GM23338 (cell line): ENCODE results near the gene GOLGA8B.

ENCODE experiments used
- CREB1 ChIP-seq: fragments of 250-450 bp; sonication (Bioruptor Pico); IDR thresholded peaks from 2 replicates; pipeline ENCODE4 v1.5.0; 2020; ENCODE audit warnings: low read depth, mild to moderate bottlenecking, moderate library complexity
- CTCF ChIP-seq, 2 experiments: fragments of 200-600 bp in 1 of 2; sonication (generic) in 1 of 2; conservative IDR thresholded peaks; 2 replicates each; pipeline versions ENCODE4 v1.5.1 to v1.6.1; 2016 to 2017; ENCODE audit warnings: antibody characterized with exemption in 2 of 2, low read depth in 2 of 2, mild to moderate bottlenecking in 2 of 2, moderate library complexity in 1 of 2
- ETS1 ChIP-seq: IDR thresholded peaks from 2 replicates; pipeline ENCODE4 v1.6.1; 2016; ENCODE audit warnings: antibody characterized with exemption
- EZH2 ChIP-seq: fragments of 200-600 bp; sonication (generic); IDR thresholded peaks from one replicate; pipeline ENCODE4 v1.8.0; 2017; ENCODE audit warnings: antibody characterized with exemption, mild to moderate bottlenecking, low read depth; ENCODE audit not compliant: unreplicated experiment
- EZH2phosphoT487 ChIP-seq: fragments of 200-600 bp; sonication (generic); IDR thresholded peaks from one replicate; pipeline ENCODE4 v1.8.1; 2018; ENCODE audit warnings: antibody characterized with exemption; ENCODE audit not compliant: unreplicated experiment
- JUNB ChIP-seq: IDR thresholded peaks from one replicate; pipeline ENCODE4 v1.6.1; 2016; ENCODE audit warnings: antibody characterized with exemption; ENCODE audit not compliant: unreplicated experiment
- NANOG ChIP-seq: IDR thresholded peaks from 2 replicates; pipeline ENCODE4 v1.6.1; 2016; ENCODE audit warnings: antibody characterized with exemption, borderline replicate concordance
- POLR2AphosphoS5 ChIP-seq: IDR thresholded peaks from 2 replicates; pipeline ENCODE4 v1.6.1; 2016; ENCODE audit warnings: antibody characterized with exemption, low read depth
- REST ChIP-seq: IDR thresholded peaks from one replicate; pipeline ENCODE4 v1.6.1; 2018; ENCODE audit warnings: antibody characterized with exemption; ENCODE audit not compliant: unreplicated experiment
- STAT1 ChIP-seq: IDR thresholded peaks from one replicate; pipeline ENCODE4 v1.6.1; 2016; ENCODE audit warnings: antibody characterized with exemption; ENCODE audit not compliant: unreplicated experiment
- ZNF114 ChIP-seq: fragments of 250-450 bp; sonication (Bioruptor Pico); IDR thresholded peaks from 2 replicates; pipeline ENCODE4 v1.5.0; 2020; ENCODE audit warnings: mild to moderate bottlenecking, moderate library complexity
- ZNF331 ChIP-seq: fragments of 250-450 bp; sonication (Bioruptor Pico); IDR thresholded peaks from 2 replicates; pipeline ENCODE4 v1.5.0; 2020; ENCODE audit warnings: low read depth, mild to moderate bottlenecking, moderate library complexity
- ZNF462 ChIP-seq: fragments of 250-450 bp; sonication (Bioruptor Pico); IDR thresholded peaks from 2 replicates; pipeline ENCODE4 v1.5.0; 2020; ENCODE audit warnings: mild to moderate bottlenecking, moderate library complexity

- TF ChIP-seq EZH2phosphoT487 (no peak), CTCF (conservative IDR thresholded peaks at IDR 0.05; ENCODE audit: low read depth in 2 of 2) (no peak), REST (no peak), POLR2AphosphoS5 (no peak), EZH2 (no peak), ZNF114 (CRISPR knock-in tag) (no peak), CREB1 (CRISPR knock-in tag) (no peak), JUNB (no peak), ZNF331 (CRISPR knock-in tag) (no peak), STAT1 (no peak), NANOG (no peak), ETS1 (no peak), ZNF462 (no peak)
Measured at GRCh38 chr15:34613997-34614396, 30.5 kb upstream of the GOLGA8B start.
